Stimulated activated CD8-positive, alpha-beta memory T cell treated with anti-CD3 and anti-CD28 coated beads, Interleukin-15, amount 100 ng/mL, for 24 hours (primary cell): Measurements from ENCODE around the gene SKIC8.

Experiments used
- DNase-seq: peaks from one replicate; pipeline ENCODE4 v3.0.0-alpha.2; 2020; ENCODE audit warnings: low read depth

SKIC8 gene

DNA sequence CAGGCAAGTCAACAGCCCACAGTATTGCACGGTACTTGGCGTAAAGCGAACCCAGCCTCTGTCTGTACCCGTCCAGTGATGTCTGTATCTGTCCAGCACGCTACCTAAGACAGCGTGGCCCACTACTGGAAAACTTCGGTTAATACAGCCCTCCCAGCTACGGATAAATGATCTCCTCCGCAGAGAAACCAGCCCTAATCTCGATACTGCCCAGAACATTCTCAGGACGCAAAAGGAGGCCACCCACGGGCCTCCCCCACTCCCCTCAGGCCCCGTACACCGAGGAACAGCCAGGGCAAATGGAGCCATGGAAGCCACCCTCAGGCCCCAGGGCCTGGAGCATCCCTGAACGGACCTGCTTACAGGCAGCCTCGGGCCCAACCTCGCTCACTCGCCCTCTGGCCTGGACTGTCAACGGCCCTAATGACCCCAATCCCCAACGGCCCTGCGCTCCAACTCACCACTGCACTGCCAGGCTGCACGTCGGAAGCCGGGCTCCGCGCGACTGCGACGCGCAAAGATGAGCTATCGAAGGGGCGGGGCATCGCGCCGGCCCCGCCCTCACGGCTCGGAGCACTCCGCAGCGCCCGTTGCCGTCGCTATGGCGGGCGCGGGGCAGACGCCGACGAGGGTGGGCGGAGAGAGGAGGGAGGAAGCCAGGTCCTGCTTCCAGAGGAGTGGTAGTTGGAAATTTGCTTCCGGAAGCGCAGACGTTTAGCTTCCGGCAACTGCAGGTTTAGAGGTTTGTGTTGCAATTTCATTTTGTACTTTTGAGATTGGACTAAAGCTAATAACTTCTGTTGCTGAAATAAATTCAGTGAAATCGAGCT, at the start of gene SKIC8:
TSS of gene SKIC8 (minus strand) at position 509 of the 830 bp plus-strand sequence. CDS start 3,923 bp downstream, outside the sequence.
- DNase-seq = peak; percentile 85

DNA sequence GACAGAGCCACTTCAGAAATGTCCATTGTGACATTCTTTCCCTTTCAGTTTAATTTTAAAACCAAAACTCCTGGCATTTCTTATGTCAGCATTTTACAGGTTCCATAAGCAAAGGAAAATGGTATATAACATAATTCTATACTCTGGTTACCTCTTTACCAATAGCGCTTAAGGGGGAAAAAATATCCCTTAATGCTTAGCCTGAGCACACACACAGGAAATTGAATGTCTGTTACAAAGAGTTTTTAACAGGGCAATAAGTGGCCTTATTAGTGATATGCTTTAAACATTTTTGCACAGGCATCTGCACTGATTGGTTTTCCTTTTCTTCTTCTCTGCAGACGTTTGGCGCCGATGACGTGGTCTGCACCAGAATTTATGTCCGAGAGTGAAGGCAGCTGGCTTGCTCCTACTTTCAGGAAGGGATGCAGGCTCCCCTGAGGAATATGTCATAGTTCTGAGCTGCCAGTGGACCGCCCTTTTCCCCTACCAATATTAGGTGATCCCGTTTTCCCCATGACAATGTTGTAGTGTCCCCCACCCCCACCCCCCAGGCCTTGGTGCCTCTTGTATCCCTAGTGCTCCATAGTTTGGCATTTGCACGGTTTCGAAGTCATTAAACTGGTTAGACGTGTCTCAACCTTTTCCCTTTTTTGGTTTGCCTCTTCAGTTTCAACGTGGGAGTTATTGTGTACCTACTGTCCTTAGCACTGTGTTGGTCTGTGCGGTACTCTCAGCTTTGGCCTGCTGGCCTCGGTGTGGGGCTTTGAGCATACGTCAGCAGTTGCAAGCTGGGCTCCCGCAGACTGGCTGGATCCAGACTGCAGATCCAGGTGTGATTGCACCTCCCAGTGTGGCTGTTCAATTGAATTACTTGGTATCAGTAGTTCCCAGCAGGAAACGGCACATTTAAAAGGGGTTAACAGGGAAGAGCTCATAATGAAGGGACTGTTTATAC, 48.5 kb upstream of the SKIC8 start:
- no peak for DNase-seq

DNA sequence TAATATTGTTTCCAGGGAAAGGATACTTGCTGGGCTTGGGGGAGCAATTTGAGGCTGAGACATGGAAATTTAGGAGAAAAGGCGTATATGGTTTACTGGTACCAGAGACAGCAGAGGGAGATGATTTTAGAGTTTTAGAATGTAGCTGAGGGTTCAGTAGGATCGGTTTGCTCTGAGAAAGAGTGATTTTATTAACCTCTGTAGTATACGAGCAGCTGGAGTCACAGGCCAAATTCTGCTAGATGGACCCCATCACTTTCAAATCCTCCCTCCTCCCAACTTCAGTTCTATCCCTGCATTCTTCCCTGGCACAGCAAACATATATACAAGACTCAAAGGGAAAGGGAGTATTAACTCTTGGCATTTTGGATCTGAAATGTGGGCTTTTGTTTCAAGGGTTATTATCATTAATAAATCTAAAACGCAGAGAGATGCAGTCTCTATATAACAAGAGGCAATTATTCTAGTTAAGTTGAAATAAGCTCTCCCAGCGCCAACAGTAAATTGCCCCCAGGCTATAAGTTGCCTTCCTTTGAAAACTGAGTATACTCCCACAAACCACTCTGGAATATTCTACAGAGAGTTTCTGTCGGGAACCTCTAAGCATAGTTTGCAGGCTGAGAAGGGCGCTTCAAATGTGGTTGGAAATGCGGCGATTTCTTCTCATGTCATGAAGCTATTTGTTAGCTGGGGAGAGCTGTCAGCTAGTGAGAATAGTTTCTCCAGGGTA, 46.2 kb upstream of the SKIC8 start:
- no peak for DNase-seq

DNA sequence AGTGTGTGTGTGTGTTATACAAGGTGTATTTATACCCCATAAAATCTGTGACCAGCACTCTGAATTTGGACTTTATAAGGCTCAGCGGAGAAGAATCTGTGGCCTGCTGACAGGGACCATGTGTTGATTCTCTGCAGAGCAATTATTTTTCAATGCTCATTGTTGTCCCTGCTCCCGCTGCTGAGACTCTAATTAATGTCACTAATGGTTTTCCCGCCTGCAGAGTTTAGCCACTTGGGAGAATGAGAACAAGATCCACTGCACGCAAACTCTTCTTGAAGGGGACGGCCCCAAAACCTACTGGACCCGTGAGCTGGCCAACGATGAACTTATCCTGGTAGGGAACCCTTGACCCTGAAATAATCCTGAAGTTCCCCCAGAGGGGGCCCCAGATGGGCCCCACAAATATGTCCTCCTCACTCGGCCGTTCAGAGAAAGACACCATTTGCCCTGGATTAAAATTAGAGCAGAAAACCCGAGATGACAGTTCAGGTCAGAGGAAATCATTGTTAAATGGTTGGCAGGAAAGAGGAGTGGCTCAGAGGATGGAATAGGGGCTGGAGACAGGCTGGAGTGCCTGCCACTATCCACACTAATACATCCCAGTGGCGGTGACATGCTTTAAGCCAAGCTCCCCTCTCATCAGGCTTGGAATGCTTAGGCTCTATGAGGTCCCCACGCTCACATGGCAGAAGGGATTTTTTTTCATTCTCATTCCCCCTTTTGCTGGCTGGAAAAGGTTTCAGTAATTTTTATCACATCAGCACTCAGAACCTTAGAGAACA, 44.1 kb upstream of the SKIC8 start:
- DNase-seq = no peak

DNA sequence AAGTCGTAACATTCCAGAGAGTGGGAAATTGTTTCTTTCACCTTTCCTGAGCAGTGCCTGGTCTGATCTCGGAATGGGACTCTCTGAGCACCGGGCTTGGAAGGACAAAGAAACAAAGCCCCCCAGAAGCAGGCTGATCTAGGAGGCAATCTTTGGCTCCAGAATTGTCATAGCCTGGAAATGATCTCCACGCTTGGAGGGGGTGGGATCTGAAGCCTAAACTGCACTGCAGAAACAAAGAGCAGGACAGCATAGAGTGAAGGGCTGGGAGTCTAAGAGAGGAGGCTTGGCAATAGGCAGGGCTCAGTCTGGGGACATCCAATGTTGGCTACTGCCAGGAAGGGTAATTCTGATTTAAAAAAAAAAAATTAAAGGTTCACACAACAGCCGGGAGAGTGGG, 42.6 kb upstream of the SKIC8 start:
- DNase-seq = no peak

DNA sequence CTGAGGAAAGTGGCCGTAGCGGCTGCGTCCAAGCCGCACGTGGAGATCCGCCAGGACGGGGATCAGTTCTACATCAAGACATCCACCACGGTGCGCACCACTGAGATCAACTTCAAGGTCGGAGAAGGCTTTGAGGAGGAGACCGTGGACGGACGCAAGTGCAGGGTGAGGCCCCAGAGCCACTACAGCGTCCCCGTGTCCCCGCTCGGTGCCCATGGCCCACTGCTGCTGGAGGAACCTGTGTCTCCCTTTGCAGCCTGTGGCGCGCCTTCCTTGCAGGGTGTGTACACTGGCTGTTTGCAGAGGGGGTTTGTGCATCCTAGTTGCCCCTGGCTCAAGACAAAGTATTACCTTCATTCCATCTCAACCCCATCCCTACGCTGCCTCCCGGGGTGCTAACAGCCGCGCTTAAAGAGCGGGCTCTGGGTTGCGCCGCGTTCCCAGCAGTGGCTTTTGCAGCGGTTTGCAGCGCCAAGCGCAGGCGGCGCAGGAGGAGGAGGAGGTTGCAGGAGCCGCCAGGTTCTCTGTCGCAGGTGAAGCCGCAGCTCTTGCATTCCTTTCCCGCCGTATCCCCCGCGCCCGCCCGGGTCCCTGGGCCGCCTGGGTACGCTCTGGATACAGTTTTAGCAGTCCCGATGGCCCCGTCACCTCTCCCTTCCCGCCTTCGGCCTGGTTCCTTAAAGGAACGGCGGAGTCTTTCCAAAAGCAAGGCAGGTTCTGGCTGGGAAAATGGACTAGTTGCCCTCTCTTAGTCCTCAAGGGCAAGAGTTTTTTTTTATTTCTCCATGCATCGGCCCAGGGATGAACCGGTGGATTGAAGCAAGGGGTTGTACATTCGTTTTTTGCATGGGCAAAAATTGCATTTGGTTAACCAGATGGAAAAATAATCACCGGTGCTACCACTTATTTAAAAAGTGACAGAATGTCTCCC, 41.9 kb upstream of the SKIC8 start:
- DNase-seq = no peak

DNA sequence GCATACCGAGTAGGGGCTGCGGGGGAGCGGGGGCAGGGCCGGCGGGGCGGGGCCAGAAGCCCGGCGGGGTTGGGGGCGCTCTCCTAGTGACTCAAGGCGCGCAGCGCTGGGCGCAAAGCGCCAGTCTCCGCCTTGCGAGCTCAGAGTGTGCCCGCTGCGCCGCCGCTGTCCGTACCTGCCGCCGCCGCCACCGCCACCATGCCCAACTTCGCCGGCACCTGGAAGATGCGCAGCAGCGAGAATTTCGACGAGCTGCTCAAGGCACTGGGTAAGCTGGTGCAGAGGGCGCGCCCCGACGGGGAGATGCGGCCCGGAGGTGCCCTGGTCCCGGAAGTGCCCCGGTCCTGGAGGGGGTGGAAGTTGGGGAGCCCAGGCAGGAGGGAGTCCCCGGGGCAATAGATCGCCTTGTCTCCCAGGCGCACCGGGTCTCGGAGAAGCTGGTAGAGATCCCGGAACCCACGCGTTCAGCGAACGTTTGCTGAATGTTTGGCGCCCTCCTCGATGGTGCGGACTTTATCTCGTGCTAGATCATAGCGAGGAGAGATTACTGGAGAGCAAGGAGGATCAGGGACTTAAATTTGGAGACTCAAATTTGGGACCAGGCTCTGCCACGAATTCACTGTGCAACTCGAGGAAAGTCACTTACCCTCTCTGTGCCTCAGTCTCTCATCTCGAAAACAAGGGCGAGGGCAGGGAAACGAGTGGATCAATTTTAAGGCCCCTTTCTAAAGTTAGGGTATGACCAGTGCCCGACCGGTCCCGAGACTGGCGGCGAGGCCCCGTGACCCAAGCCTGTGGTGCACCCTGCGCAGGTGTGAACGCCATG, 41.0 kb upstream of the SKIC8 start, which contains the start of gene CRABP1:
TSS of gene CRABP1 (plus strand) at position 123 of the 826 bp plus-strand sequence. CDS start at position 199, 76 bp downstream.
- DNase-seq = no peak

DNA sequence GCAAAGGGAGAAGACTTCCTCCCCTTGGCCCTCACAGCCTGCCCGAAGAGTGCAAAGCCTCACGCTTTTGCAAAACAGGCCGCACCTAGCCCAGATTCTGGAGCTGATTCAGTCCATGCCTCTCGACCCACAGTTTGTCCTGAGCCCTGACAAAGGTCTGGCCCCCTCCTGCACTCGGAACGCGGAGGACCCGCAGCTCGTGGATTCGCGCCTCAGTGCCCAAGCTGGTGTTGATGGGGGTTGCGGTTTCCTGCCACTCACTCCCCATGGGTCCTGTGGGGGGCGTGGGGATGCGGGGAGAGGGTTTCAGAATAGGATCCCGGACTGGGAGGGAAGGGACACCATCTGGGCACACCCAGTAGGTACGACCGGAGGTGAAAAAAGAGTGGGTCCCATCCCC, 40.1 kb upstream of the SKIC8 start:
- no peak for DNase-seq

DNA sequence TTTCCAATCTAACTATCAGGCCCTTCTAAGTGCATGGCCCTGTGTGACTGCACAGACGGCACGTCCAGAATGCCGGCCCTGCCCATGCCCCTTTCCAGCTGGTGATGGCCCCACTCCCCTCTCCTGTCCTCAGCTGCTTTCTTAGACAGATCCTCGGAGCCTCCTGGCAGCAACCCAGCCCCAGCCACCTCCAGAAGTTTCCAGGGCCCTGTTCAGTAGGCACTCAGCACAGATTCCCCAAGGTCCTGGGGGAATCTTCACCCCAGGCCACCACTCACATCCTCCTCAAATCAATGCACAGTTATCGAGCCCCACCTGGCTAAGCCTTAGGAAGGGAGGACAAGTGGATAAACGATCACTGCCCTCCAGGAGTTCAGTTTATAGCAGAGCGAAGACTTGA, 39.4 kb upstream of the SKIC8 start:
- no peak for DNase-seq

DNA sequence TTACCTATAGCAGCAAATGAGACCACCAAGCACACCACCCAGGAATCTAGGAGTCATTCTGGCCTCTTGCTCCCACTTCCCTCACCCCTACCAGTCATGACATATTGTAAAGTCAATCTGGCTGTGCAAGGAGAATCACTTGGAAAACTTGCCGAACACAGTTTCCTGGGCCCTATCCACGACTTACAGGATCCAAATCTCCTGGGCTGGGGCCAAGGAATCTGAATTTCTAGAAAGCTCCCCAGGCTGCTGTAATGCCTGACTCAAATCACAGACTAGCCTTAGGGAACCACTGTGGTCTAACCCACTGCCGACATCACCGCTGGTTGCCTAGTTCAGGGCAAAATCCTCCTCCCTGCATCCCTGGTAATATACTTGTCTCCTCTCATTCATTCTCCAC, 36.6 kb upstream of the SKIC8 start:
- DNase-seq = no peak

DNA sequence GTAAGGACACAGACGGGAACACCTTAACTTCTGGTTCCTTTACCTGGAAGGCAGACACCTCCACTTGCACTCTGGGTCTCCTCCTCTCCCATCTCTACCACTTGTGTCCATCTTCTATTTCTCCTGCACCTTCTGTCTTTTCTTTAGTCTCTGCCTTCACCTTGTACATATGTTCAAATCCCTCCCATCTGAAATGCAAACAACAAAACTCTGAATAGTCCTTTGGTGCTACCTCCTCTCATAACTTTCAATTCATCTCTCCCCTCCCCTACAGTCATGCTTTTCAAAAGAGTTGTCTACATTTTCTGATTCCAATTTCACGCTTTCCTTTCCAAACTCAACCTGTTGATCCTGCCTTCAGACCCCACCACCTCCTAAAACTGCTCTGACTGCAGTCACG, 35.4 kb upstream of the SKIC8 start:
- DNase-seq = no peak

DNA sequence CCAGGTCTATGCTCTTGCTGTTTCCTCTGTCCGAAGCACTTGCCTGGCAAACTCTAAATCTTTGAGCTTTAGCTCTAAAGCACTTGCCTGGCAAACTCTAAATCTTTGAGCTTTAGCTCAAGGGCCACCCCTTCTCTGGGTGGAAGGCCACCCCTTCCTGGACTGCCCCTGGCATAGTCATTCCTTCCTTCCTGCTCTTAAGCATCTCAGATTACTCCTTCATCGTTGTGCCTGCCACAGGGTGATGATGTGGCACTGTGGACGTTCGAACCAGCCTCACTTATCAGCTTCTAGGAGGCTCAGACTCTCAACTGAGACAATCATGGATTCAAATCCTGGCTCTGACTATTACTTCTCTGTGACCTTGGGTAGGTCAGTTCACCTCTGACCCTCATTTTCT, 30.2 kb upstream of the SKIC8 start:
- no peak for DNase-seq

DNA sequence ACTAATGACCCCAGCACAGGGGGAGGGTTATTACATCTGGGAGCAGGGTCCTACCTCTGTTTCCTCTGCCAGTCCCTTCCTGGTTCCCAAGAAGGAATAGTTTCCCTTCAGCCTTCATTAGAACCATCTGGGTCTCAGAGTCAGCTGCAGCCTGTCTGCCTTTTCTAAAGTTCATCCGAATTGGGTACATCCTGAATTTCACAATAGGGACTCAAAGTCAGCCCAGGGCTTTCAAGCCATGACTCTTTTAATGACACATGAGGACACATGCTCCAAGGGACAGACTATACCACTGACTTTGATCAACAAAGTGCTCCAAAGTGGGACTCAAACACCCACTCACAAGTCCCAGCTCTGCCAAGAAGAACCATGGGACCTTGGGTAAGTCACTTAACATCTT, 28.1 kb upstream of the SKIC8 start:
- DNase-seq = no peak

DNA sequence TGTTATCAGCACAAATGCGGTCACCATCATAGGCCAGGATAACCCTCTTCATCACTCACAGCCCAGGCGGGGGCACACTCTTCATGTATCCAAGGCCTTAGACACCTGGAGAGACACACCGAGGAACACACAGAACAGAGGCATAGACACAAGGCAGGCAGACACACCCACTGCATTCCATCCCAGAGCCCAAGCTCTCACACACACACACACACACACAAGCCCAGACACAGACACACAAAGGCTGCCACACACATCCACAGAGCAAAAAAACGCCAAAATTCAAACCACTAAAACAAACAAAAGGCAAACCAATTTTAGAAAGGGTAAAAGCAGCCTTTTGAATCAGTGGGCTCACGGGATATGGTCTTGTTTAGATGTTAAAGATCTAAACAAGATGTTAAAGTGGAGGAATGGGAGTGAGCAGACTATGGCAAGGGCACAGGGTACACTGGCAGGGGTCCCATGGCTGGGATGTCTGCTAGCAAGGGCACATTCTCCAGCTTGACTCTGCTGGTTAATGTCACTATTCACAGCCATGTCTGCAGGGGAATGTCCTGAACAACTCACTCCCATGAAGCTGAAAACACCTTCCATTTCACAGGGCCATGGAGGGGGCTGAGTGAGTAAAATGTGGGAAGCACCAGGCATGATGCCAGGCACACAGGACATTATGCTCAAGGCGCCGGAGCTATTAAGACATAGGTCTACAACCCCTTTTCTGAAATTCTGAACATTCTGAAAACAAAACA, 25.9 kb upstream of the SKIC8 start:
- no peak for DNase-seq

DNA sequence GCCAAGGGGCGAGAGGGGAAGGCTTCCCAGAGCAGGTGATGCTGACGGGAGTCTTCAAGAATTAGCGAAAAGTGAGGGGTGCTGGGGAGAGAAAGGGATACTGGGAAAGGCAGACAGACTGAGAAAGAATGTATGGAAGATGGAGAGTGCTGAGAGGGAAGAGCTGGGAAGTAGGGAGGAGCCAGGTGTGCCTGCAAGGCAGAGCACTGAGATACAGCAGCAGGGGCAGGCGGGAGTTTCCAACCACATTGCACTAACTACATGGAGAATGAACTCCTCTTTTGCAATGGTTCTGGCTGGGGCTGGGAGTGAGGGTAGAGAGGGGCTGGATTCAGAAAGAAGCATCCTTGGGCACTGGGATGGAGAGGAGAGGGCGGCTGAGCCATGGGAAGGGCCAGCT, 24.7 kb upstream of the SKIC8 start:
- no peak for DNase-seq

DNA sequence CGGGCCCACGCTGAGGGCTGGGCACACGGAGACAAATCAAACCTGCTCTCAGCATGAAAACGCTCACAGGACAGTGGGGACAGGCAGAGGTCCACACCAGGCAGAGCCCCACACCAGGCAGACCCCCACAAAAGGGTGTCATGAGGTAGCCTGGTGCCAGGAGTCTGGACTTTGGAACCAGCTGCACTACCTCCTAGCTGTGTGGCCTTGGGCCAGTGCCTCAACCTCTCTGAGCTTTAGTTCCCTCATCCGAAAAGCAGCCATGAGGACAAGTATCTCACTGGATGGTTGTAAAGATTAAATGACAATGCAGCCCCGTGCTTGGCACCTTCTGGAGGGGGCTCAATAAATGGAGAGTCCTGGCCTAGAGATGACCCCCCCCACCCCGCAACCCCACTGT, 24.3 kb upstream of the SKIC8 start:
- DNase-seq = no peak

DNA sequence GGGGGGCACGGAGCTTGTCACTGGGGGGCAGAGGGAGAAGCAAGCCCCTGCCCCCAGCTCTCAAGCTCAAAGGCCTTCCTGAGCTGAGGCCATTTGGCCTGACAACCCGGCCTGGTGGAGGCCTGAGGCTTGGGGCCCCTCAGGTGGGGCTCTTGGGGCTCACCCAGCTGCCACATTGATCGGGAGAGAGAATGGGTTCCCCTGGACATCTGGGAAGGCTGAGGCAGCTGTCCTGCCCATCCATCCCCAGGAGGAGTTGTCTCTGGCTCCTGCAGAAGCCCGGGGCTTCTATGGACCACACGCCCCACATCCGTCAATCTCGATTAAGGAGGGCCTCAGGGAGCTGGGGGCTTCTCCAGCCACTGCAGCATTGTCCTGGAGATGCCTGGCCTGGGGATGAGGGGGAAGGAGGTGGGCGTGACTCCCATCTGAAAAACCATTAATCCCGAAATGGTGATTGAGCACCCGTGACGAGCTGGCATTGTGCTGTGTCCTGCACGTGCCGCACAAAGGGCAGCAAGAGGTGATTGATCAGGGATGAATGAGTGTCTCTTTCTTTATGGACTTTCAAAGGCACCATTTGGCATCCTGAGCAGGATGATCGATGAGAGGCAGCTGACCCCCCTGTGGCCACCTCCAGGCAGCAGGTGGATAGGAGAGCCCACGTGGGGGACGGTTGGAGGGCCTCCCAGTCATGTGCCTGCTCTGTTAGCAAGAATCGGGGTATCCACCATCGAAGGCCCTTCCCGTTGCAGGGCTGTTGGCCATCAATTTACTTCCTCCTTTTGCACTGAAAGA, 23.5 kb upstream of the SKIC8 start:
- DNase-seq = no peak

DNA sequence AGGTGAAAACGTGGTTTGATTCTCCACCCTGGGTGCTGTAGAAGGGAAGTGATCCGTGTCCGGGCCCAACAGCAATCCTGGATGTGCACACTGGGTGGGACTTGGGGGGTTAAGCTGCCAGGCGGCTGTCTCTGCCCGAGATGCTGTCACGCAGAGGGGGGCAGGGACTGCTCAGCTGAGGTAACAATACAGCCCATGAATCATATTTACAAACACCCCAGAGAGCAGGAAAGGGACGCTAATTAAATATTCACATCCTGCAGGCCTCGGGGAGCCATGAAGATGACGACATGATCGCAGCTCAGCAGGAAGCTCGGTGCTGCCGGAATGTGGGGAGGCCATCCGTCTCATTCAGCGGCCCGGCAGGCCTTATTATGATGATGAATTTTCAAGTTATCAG, 22.8 kb upstream of the SKIC8 start:
- no peak for DNase-seq
